Measurements from ENCODE around the gene SUGP2. TPM values are rescaled to one million over a fixed set of nuclear protein-coding genes. Genes with fewer than 3 reads are reported as not detected.
A peak's percentile ranks its signal among the peaks of the same experiment; 100 is the strongest.

Gene SUGP2
- 68.2 TPM for total RNA-seq
- long read RNA-seq, full-length matches to known transcripts = 143 of 254 reads
- long read RNA-seq, partial matches to known transcripts = 29 of 254 reads
- long read RNA-seq, other reads (novel, unspliced or antisense) = 82 of 254 reads

- TF ChIP-seq CTCF (IDR thresholded peaks at IDR 0.05; ENCODE audit: borderline replicate concordance) = peak; percentile 42
- peaks cover 41% of the 10 kb centered on the region for H3K4me1 ChIP-seq
- DNase-seq = peak; percentile 84
- no peaks in the 10 kb centered on the region for H3K9me3 ChIP-seq (replicated peaks)
- no peaks in the 10 kb centered on the region for H3K27me3 ChIP-seq (ENCODE audit: low read depth)
- intact Hi-C loops (cut with micrococcal nuclease) = no loop called here
- peak within 1 kb of the TSS; percentile 100 for H3K27ac ChIP-seq (replicated peaks)
- peaks cover 34% of the 10 kb centered on the region for H3K36me3 ChIP-seq
- H3K4me3 ChIP-seq = peak within 1 kb of the TSS; percentile 97
Measured at GRCh38 chr19:19033426-19034203, at the start of gene SUGP2, which contains the start of gene ARMC6. TSS of gene SUGP2 (minus strand) at chr19:19033517. CDS start at chr19:19031071, 2,446 bp downstream. TSS of gene ARMC6 (plus strand) at chr19:19033603. CDS start at chr19:19034210, 607 bp downstream.

GRCh38 chr19:19081642-19082151, 48.4 kb upstream of the SUGP2 start:
- Histone ChIP-seq H3K36me3 (no peaks in the 10 kb centered on the region), H3K27ac (replicated peaks) (peak overlapping the region; percentile 56), H3K4me3 (no peak overlapping the region), H3K9me3 (replicated peaks) (no peaks in the 10 kb centered on the region), H3K4me1 (peaks cover 32% of the 10 kb centered on the region), H3K27me3 (ENCODE audit: low read depth) (no peaks in the 10 kb centered on the region)
- intact Hi-C loops (cut with micrococcal nuclease) = no loop called here
- peak; percentile 66 for DNase-seq
- TF ChIP-seq CTCF (IDR thresholded peaks at IDR 0.05; ENCODE audit: borderline replicate concordance) = no peak

- no peak overlapping the region for H3K4me3 ChIP-seq
- intact Hi-C loops (cut with micrococcal nuclease) = no loop called here
- H3K4me1 ChIP-seq = peaks cover 32% of the 10 kb centered on the region
- TF ChIP-seq CTCF (IDR thresholded peaks at IDR 0.05; ENCODE audit: borderline replicate concordance) = no peak
- H3K9me3 ChIP-seq (replicated peaks) = no peaks in the 10 kb centered on the region
- no peak for DNase-seq
- no peak overlapping the region for H3K27ac ChIP-seq (replicated peaks)
- peaks cover 7% of the 10 kb centered on the region for H3K36me3 ChIP-seq
- no peaks in the 10 kb centered on the region for H3K27me3 ChIP-seq (ENCODE audit: low read depth)
Measured at GRCh38 chr19:19079571-19079970, 46.3 kb upstream of the SUGP2 start.

GRCh38 chr19:19078801-19079200, 45.5 kb upstream of the SUGP2 start:
- Histone ChIP-seq H3K27ac (replicated peaks) (no peak overlapping the region), H3K4me3 (no peak overlapping the region), H3K36me3 (peaks cover 7% of the 10 kb centered on the region), H3K9me3 (replicated peaks) (no peaks in the 10 kb centered on the region), H3K27me3 (ENCODE audit: low read depth) (no peaks in the 10 kb centered on the region), H3K4me1 (peaks cover 32% of the 10 kb centered on the region)
- intact Hi-C loops (cut with micrococcal nuclease) = no loop called here
- DNase-seq = no peak
- TF ChIP-seq CTCF (IDR thresholded peaks at IDR 0.05; ENCODE audit: borderline replicate concordance) = no peak

- Histone ChIP-seq H3K4me1 (peaks cover 15% of the 10 kb centered on the region), H3K9me3 (replicated peaks) (no peaks in the 10 kb centered on the region), H3K27me3 (ENCODE audit: low read depth) (no peaks in the 10 kb centered on the region), H3K4me3 (no peak overlapping the region), H3K36me3 (peaks cover 7% of the 10 kb centered on the region), H3K27ac (replicated peaks) (no peak overlapping the region)
- intact Hi-C loops (cut with micrococcal nuclease) = no loop called here
- no peak for DNase-seq
- no peak for TF ChIP-seq CTCF (IDR thresholded peaks at IDR 0.05; ENCODE audit: borderline replicate concordance)
Measured at GRCh38 chr19:19077103-19077502, 43.8 kb upstream of the SUGP2 start.
